Prostate gland (tissue), 2 donors: Measurements from ENCODE around the gene TMEM82.

Source experiments
- POLR2AphosphoS5 ChIP-seq: sonication (generic); formaldehyde crosslinking; IDR thresholded peaks from one replicate; pipeline ENCODE4 v1.6.1; 2017; ENCODE audit warnings: antibody characterized with exemption
- TF ChIP-seq, protein P1 (sequence below), 4 experiments: fragments of 200-600 bp in 2 of 4; fragments of 450-650 bp in 2 of 4; sonication (generic) in 2 of 4; IDR thresholded peaks; 1 replicate in 3 of 4; 2 replicates in 1 of 4; pipeline ENCODE4 v1.5.1; 2016 to 2019; ENCODE audit warnings: antibody characterized with exemption in 4 of 4, mild to moderate bottlenecking in 2 of 4, moderate library complexity in 2 of 4

- TF ChIP-seq, protein P1, sequence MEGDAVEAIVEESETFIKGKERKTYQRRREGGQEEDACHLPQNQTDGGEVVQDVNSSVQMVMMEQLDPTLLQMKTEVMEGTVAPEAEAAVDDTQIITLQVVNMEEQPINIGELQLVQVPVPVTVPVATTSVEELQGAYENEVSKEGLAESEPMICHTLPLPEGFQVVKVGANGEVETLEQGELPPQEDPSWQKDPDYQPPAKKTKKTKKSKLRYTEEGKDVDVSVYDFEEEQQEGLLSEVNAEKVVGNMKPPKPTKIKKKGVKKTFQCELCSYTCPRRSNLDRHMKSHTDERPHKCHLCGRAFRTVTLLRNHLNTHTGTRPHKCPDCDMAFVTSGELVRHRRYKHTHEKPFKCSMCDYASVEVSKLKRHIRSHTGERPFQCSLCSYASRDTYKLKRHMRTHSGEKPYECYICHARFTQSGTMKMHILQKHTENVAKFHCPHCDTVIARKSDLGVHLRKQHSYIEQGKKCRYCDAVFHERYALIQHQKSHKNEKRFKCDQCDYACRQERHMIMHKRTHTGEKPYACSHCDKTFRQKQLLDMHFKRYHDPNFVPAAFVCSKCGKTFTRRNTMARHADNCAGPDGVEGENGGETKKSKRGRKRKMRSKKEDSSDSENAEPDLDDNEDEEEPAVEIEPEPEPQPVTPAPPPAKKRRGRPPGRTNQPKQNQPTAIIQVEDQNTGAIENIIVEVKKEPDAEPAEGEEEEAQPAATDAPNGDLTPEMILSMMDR (IDR thresholded peaks at IDR 0.05): no peak
- TF ChIP-seq POLR2AphosphoS5: peak; percentile 39
These were observed 14.1 kb downstream of the TMEM82 start for GRCh38 chr1:15756143-15757015.
